ENCODE data around the gene COG5.

Gene COG5

GRCh38 chr7:107345898-107346297 lies 217.8 kb downstream of the COG5 start:
- FAIRE-seq = no peak
- DNase-seq (ENCODE audit: insufficient read length, low spot score) = no peak

- FAIRE-seq (no peak), DNase-seq (ENCODE audit: insufficient read length, low spot score) (no peak)
Observed at GRCh38 chr7:107344799-107345198, 218.9 kb downstream of the COG5 start.

DNA sequence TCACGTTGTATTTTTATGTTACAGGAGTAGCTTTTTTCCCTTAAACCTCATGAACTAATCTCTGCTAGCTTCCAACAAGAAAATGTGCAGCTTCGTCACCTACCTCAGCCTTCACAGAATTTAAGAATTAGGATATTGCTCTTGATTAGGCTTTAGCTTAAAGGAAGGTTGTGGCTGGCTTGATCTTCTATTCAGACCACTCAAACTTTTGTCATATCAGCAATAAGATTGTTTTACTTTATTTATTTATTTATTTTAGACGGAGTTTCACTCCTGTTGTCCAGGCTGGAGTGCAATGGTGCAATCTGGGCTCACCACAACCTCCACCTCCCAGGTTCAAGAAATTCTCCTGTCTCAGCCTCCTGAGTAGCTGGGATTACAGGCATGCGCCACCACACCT lies 219.4 kb downstream of the COG5 start:
- DNase-seq (ENCODE audit: insufficient read length, low spot score) = no peak
- FAIRE-seq = no peak

GRCh38 chr7:107338080-107338479 lies 225.6 kb downstream of the COG5 start:
- DNase-seq (ENCODE audit: insufficient read length, low spot score) (no peak), FAIRE-seq (no peak)

GRCh38 chr7:107332488-107333269 lies 231.0 kb downstream of the COG5 start:
- FAIRE-seq (no peak), DNase-seq (ENCODE audit: insufficient read length, low spot score) (no peak)

DNA sequence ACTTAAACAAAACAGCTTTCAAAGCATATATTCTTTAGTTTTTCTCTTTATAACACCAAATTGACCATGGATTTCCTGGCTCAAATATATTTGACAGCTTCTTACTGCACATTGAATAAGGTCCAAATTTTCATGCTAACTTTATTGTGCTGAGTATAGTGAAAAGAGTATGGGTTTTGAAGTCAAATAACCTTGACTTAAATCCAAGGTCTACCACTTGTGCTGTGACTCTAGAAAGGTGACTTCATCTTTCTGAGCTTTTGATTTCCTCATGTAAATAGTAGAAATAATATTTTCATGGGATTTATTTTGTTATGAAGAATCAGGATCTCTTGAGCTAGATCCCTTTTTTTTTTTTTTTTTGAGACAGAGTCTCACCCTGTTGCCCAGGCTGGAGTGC lies 233.2 kb downstream of the COG5 start:
- DNase-seq (ENCODE audit: insufficient read length, low spot score) (no peak), FAIRE-seq (no peak)

- FAIRE-seq = peak; percentile 9
- peak; percentile 1 for DNase-seq (ENCODE audit: insufficient read length, low spot score)
Observed at GRCh38 chr7:107327986-107328569, 235.6 kb downstream of the COG5 start.

DNA sequence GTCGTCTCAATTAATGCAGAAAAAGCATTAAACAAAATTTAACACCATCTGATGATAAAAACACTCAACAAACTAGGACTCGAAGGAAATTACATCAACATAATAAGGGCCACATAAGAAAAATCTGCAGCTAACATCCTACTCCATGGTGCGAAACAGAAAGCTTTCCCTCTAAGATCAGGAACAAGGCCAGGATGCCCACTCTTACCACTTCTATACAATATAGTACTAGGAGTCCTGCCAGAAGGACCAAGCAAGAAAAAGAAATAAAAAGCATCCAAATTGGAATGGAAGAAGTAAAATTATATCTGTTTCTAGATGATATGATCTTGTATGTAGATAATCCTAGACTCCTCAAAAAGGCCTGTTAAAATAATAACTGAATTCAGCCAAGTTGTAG lies 237.7 kb downstream of the COG5 start:
- no peak for FAIRE-seq
- DNase-seq (ENCODE audit: insufficient read length, low spot score) = no peak

GRCh38 chr7:107322015-107322414 lies 241.7 kb downstream of the COG5 start:
- FAIRE-seq (no peak), DNase-seq (ENCODE audit: insufficient read length, low spot score) (no peak)

DNA sequence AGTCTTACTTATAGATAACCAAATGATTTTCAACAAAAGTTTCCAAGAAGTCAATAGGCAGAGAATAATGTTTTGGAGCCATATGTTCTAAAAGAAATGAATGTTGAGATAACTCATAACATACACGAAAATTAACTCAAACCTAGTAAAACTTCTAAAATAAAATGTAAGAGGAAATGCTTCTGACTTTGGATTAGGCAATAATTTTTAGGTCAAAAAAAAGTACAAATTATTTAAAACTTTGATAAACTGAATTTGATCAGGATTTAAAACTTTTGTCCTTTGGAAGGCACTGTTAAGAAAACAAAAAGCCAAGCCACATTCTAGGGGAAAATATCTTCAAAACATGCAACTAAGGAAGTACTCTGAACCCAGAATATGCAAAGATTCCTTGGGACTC lies 242.1 kb downstream of the COG5 start:
- no peak for FAIRE-seq
- DNase-seq (ENCODE audit: insufficient read length, low spot score) = no peak

DNA sequence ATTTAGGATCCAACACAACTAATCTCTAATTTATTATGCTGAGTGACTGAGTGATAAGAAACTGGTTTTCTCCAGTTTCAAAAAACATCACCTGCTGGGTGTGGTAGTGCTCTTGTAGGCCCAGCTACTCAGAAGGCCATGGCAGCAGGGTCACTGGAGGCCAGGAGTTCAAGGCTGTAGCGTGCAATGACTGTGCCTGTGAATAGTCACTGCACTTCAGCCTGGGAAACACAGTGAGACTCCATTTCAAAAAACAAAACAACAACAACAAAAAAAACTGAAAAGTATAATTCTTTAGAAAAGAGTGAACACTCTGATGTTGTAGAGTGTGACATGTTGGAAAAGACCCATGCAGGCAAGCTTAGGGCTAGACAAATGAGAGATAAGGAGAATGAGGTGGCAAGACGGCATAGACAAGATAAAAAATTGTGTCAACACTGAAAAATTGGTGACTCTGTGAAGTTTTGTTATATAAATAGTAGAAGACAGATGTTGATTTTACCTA lies 243.9 kb downstream of the COG5 start:
- DNase-seq (ENCODE audit: insufficient read length, low spot score) (no peak), FAIRE-seq (no peak)

GRCh38 chr7:107318523-107319160 lies 245.1 kb downstream of the COG5 start:
- no peak for DNase-seq (ENCODE audit: insufficient read length, low spot score)
- no peak for FAIRE-seq

GRCh38 chr7:107315716-107316220 lies 248.0 kb downstream of the COG5 start:
- no peak for FAIRE-seq
- no peak for DNase-seq (ENCODE audit: insufficient read length, low spot score)

DNA sequence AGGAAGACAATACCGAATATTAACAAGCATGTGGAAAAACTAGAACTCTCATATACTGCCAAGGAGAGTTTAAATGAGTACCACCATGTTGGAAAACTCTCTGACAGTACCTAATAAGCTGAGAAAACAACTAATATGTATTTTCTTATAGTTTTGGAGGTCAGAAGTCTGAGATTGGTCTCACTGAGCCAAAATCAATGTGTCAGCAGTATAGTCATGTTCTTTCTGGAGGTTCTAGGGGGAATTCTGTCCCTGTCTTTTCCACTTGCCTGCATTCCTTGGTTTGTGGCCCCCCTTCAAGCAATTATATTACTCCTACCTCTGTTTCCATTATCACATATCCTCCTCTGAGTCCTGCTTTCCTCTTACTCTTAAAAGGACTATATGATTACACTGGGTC lies 250.4 kb downstream of the COG5 start:
- DNase-seq (ENCODE audit: insufficient read length, low spot score) (no peak), FAIRE-seq (no peak)

DNA sequence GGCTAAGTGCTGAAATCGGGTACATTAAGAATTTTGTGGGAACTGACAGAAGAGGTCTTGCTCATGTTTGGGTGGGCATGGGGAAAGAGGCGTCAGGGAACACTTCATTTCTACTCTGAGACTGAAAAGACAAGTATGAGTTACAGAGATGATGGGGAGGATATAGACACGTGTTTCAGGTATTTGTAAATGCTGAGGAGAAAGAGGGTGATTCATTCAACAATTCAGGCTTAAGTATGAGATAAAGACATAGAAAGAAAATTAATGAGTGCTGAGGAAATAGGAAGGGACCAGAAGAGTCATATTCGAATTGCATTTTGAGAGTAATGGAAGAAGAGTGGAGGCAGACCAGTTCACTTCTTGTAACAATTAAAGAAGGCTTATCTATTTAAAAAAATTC lies 251.3 kb downstream of the COG5 start:
- FAIRE-seq = no peak

DNA sequence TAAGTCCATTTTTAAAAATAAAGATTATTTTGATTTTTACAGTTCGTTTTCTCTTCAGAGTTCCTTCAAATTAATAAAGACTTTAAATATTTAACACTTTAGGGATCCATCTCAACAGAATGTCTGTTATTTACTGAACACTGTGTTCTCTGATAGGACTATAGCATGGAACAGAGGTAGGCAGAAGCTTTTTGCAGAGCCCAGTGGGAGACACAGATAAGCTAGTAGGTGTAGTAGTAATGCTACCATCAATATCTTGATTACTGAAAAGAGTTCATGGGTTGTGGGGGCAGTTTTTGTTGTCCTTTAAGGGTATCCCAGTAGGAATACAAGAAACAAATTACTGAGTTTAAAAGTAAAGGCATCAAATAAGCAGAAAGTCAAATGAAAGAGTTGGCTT lies 254.4 kb downstream of the COG5 start:
- DNase-seq (ENCODE audit: insufficient read length, low spot score) = no peak
- no peak for FAIRE-seq

More for the DNA sequence above, 251.3 kb downstream of the COG5 start:
- no peak for DNase-seq (ENCODE audit: insufficient read length, low spot score)

DNA sequence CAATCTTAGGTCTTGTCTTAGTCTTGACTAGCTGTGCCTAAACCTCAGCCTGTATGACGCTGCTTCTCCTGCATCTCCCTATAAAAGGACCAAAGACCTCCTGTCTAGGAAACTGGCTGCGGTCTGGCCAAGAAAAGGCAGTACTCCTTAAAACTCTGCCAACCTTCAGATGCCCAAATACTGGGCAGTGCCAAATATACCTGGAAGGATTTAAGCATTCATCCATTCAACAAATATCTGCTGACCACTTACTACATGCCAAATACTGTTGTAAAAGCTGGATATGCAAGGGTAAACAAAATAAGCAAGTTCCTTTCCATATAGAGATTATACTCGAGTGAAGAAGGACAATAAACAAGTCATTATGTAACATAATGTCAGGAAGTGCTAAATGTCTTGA lies 259.1 kb downstream of the COG5 start:
- DNase-seq (ENCODE audit: insufficient read length, low spot score) = no peak
- FAIRE-seq = no peak

GRCh38 chr7:107304063-107304462 lies 259.7 kb downstream of the COG5 start:
- no peak for FAIRE-seq
- no peak for DNase-seq (ENCODE audit: insufficient read length, low spot score)

GRCh38 chr7:107302250-107302847 lies 261.4 kb downstream of the COG5 start:
- FAIRE-seq (no peak), DNase-seq (ENCODE audit: insufficient read length, low spot score) (no peak)

DNA sequence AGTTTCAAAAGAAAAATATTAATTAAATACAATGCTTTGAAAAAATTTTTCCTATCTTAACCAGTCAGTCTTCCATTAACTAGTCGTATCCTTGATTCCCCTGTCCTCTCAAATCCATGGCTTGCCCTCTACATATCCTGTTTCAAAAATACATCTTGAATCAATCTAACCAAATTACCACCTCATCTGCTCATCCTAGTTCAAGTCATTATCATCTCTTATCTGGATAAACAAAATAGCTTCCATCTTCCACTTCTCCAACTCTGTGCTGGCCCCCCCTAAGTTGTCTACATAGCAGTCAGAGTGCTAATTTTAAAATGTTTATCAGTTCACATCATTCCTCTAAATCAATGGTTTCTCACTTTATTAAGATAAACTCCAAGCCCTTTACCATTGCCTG lies 269.5 kb downstream of the COG5 start:
- DNase-seq (ENCODE audit: insufficient read length, low spot score) (no peak), FAIRE-seq (no peak)

DNA sequence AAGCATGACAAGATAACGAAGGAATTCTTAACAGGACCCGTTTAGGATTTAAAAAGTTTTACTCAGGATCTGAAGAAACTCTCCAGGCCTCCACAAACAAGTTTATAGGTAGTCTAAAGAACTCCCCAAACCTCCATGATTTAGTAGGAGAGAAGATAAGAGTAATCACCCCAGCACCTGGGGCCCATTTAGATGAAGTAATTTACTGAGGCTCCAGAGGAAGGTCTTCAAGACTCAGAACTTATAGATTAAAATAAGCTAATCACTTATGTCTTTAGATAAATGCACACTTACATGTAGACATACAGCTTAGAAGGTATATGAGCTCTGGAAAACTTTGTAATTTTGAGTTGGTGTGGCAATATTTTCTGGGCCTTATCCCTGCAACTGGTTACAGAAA lies 271.1 kb downstream of the COG5 start:
- no peak for FAIRE-seq
- DNase-seq (ENCODE audit: insufficient read length, low spot score) = no peak

Data from HTR-8/SVneo (cell line).